K562 (cell line): ENCODE measurements around the gene PAQR8. TPM values are rescaled to one million over a fixed set of nuclear protein-coding genes. Genes with fewer than 3 reads are reported as not detected.
A peak's percentile ranks its signal among the peaks of the same experiment; 100 is the strongest.

Experiments used
- ATF4 ChIP-seq: fragments of 450-650 bp; formaldehyde crosslinking; IDR thresholded peaks from 2 replicates; pipeline ENCODE4 v1.4.0; 2022; ENCODE audit warnings: mild to moderate bottlenecking, moderate library complexity
- DIDO1 ChIP-seq: fragments of 450-650 bp; IDR thresholded peaks from 2 replicates; pipeline ENCODE4 v1.6.1; 2016; ENCODE audit warnings: low read depth, missing biosample characterization, missing genetic modification characterization
- EGR1 ChIP-seq: fragments of 450-650 bp; conservative IDR thresholded peaks from 2 replicates; pipeline ENCODE4 v1.6.1; 2017; ENCODE audit warnings: mild to moderate bottlenecking
- JUND ChIP-seq, 2 experiments: IDR thresholded peaks; 2 replicates in 1 of 2; 3 replicates in 1 of 2; pipeline ENCODE4 v1.6.1; 2011; ENCODE audit warnings: borderline replicate concordance in 2 of 2, low read depth in 2 of 2, low read length in 2 of 2, improper control_type of control experiment in 1 of 2, missing biosample characterization in 1 of 2, missing genetic modification characterization in 1 of 2, missing genetic modification reagents in 1 of 2
- KLF6 ChIP-seq: fragments of 250-450 bp; sonication (Bioruptor Pico); IDR thresholded peaks from 2 replicates; pipeline ENCODE4 v1.4.0; 2020; ENCODE audit warnings: mild to moderate bottlenecking, moderate library complexity, borderline replicate concordance
- MNT ChIP-seq, 2 experiments: fragments of 450-650 bp; conservative IDR thresholded peaks; 2 replicates each; pipeline ENCODE4 v1.6.1; 2017; ENCODE audit warnings: mild to moderate bottlenecking in 2 of 2, moderate library complexity in 2 of 2
- NFYB ChIP-seq: IDR thresholded peaks from 2 replicates; pipeline ENCODE4 v1.6.1; 2011; ENCODE audit warnings: mild to moderate bottlenecking, moderate library complexity; ENCODE audit not compliant: insufficient read length; ENCODE audit errors: extremely low read depth
- PKNOX1 ChIP-seq: fragments of 450-650 bp; IDR thresholded peaks from 2 replicates; pipeline ENCODE4 v1.6.1; 2016
- POLR2B ChIP-seq: fragments of 450-650 bp; IDR thresholded peaks from 2 replicates; pipeline ENCODE4 v1.6.1; 2018; ENCODE audit warnings: low read depth; ENCODE audit not compliant: partially characterized antibody
- POLR3G ChIP-seq: IDR thresholded peaks from 2 replicates; pipeline ENCODE4 v1.6.1; 2011; ENCODE audit not compliant: insufficient read length, insufficient replicate concordance; ENCODE audit errors: extremely low read depth
- PTTG1 ChIP-seq: fragments of 450-650 bp; IDR thresholded peaks from 2 replicates; pipeline ENCODE4 v1.6.1; 2016; ENCODE audit warnings: low read depth, mild to moderate bottlenecking, missing genetic modification characterization, missing compliant biosample characterization
- PURB ChIP-seq: sonication (generic); formaldehyde crosslinking; IDR thresholded peaks from 2 replicates; pipeline ENCODE4 v1.9.0; 2021; ENCODE audit warnings: low read depth, mild to moderate bottlenecking, missing genetic modification reagents
- RB1 ChIP-seq: fragments of 450-650 bp; IDR thresholded peaks from 2 replicates; pipeline ENCODE4 v1.6.1; 2017; ENCODE audit warnings: low read depth, mild to moderate bottlenecking
- RBM25 ChIP-seq: fragments of 200-400 bp; formaldehyde crosslinking; IDR thresholded peaks from 2 replicates; pipeline ENCODE4 v1.6.1; 2018; ENCODE audit warnings: low read length, low read depth, moderate library complexity; ENCODE audit not compliant: severe bottlenecking
- SMARCE1 ChIP-seq: fragments of 450-650 bp; IDR thresholded peaks from 2 replicates; pipeline ENCODE4 v1.7.1; 2016; ENCODE audit warnings: mild to moderate bottlenecking
- TRIM24 ChIP-seq, 2 experiments: fragments of 450-650 bp; IDR thresholded peaks; 2 replicates each; pipeline ENCODE4 v1.6.1; 2016
- XRCC5 ChIP-seq: fragments of 200-400 bp; formaldehyde crosslinking; IDR thresholded peaks from 2 replicates; pipeline ENCODE4 v1.6.1; 2017; ENCODE audit warnings: low read depth, mild to moderate bottlenecking, low read length
- ZBTB12 ChIP-seq: fragments of 250-450 bp; sonication (Bioruptor Pico); IDR thresholded peaks from 2 replicates; pipeline ENCODE4 v1.4.0; 2020
- ZNF175 ChIP-seq: fragments of 200-800 bp; sonication (Bioruptor generic); IDR thresholded peaks from 2 replicates; pipeline ENCODE4 v1.6.1; 2016; ENCODE audit warnings: low read depth, mild to moderate bottlenecking, missing genetic modification characterization, missing compliant biosample characterization
- ZNF57 ChIP-seq: fragments of 450-650 bp; formaldehyde crosslinking; IDR thresholded peaks from 2 replicates; pipeline ENCODE4 v1.4.0; 2020; ENCODE audit warnings: mild to moderate bottlenecking, moderate library complexity
- polyA plus RNA-seq, 8 experiments: library from polyadenylated mRNA; depleted of rRNA in 4 of 8; stranded (reverse) in 5 of 8; unstranded in 3 of 8; fragments of >200 nt; fragmentation: Nextera tagmentation in 2 of 8; fragmentation: Illumina TruSeq in 1 of 8; extraction: Ambion mirVana in 2 of 8; extraction: Trizol in 1 of 8; gene quantifications; 2 replicates each; pipeline versions ENCODE4 v1.2.1 to v1.2.3, GENCODE V29; 2011 to 2014; ENCODE audit warnings: inconsistent platforms in 1 of 8, missing spikeins in 1 of 8
- total RNA-seq, 7 experiments: library from RNA; depleted of rRNA in 6 of 7; stranded (reverse); fragments of >200 nt in 6 of 7; fragmentation: Illumina TruSeq in 2 of 7; extraction: Trizol in 2 of 7; gene quantifications; 2 replicates each; pipeline versions ENCODE4 v1.2.1 to v1.2.3, GENCODE V29; 2011 to 2021; ENCODE audit warnings: low replicate concordance in 1 of 7
- TF ChIP-seq, protein P1 (sequence below): sonication (generic); formaldehyde crosslinking; IDR thresholded peaks from 2 replicates; pipeline ENCODE4 v1.8.1; 2022; ENCODE audit warnings: missing genetic modification reagents
- TF ChIP-seq, protein P2 (sequence below), 2 experiments: fragments of 450-650 bp in 1 of 2; sonication (generic) in 1 of 2; formaldehyde crosslinking; conservative IDR thresholded peaks; 2 replicates each; pipeline versions ENCODE4 v1.4.0 to v1.8.1; 2020 to 2022; ENCODE audit warnings: mild to moderate bottlenecking in 1 of 2, missing genetic modification reagents in 1 of 2

Gene PAQR8
- total and polyA plus RNA-seq, 9 of the 15 experiments (the other 6 are each of a cell fraction or from before 2014, with no cell fraction given) = 1.4 to 10.2 (median 3.5) TPM

- TF ChIP-seq, protein P1, sequence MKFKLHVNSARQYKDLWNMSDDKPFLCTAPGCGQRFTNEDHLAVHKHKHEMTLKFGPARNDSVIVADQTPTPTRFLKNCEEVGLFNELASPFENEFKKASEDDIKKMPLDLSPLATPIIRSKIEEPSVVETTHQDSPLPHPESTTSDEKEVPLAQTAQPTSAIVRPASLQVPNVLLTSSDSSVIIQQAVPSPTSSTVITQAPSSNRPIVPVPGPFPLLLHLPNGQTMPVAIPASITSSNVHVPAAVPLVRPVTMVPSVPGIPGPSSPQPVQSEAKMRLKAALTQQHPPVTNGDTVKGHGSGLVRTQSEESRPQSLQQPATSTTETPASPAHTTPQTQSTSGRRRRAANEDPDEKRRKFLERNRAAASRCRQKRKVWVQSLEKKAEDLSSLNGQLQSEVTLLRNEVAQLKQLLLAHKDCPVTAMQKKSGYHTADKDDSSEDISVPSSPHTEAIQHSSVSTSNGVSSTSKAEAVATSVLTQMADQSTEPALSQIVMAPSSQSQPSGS (CRISPR knock-in tag) = no peak
- TF ChIP-seq ZNF57 (CRISPR knock-in tag) (no peak), KLF6 (CRISPR knock-in tag) (no peak), PTTG1 (tag) (no peak), POLR2B (no peak), ZBTB12 (CRISPR knock-in tag) (no peak), RB1 (no peak), DIDO1 (tag) (no peak), POLR3G (no peak), MNT (conservative IDR thresholded peaks at IDR 0.05) (no peak), PKNOX1 (no peak), RBM25 (no peak), JUND (IDR thresholded peaks at IDR 0.05; ENCODE audit: borderline replicate concordance, low read depth, low read length) (peak; percentile 73), JUND (tag; IDR thresholded peaks at IDR 0.05; ENCODE audit: borderline replicate concordance, low read depth, low read length) (peak; percentile 81; the same call in 2 of the 3 replicates), PURB (CRISPR knock-in tag) (no peak), ATF4 (no peak), EGR1 (no peak), ZNF175 (CRISPR knock-in tag) (no peak), SMARCE1 (no peak), TRIM24 (IDR thresholded peaks at IDR 0.05) (no peak), NFYB (no peak), XRCC5 (no peak)
- TF ChIP-seq, protein P2, sequence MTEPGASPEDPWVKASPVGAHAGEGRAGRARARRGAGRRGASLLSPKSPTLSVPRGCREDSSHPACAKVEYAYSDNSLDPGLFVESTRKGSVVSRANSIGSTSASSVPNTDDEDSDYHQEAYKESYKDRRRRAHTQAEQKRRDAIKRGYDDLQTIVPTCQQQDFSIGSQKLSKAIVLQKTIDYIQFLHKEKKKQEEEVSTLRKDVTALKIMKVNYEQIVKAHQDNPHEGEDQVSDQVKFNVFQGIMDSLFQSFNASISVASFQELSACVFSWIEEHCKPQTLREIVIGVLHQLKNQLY (CRISPR knock-in tag; conservative IDR thresholded peaks at IDR 0.05) = no peak
Observed at GRCh38 chr6:52330470-52330869, 31.5 kb upstream of the PAQR8 start (continued).
